H1 (cell line): ENCODE measurements around the gene PYURF. TPM values are rescaled to one million over a fixed set of nuclear protein-coding genes. Genes with fewer than 3 reads are reported as not detected.

Source experiments
- CTCF ChIA-PET: fragments of 300-600 bp; sonication (Branson Sonifier 250); formaldehyde crosslinking; loops from one replicate; lab custom pipeline; 2021; ENCODE audit not compliant: partially characterized antibody; lab: Charles Lee
- POLR2A ChIA-PET: fragments of 300-600 bp; sonication (Branson Sonifier 250); formaldehyde crosslinking; loops from one replicate; lab custom pipeline; 2021; ENCODE audit warnings: inconsistent platforms; ENCODE audit not compliant: partially characterized antibody; lab: Charles Lee
- DNase-seq, 2 experiments: peaks; one replicate each; pipeline versions ENCODE4 v3.0.0 to v3.0.0-alpha.2; 2010 to 2022; ENCODE audit warnings: low spot score in 2 of 2, low read depth in 1 of 2, mixed read lengths in 1 of 2
- FAIRE-seq: peaks from 2 replicates; lab custom pipeline; 2011; peaks lifted over from hg19 to GRCh38; lab: Jason Lieb, UNC
- H2AFZ ChIP-seq: 2 replicates; pipeline ENCODE4 v1.8.1; 2012; ENCODE audit warnings: low read length, inconsistent platforms
- H2AK5ac ChIP-seq: 2 replicates; pipeline ENCODE4 v1.6.1; 2013; ENCODE audit warnings: low read depth, low read length
- H2BK120ac ChIP-seq: replicated peaks from 2 replicates; pipeline ENCODE3; 2013; ENCODE audit warnings: low read depth, low read length, inconsistent platforms
- H2BK12ac ChIP-seq: 2 replicates; pipeline ENCODE4 v1.6.1; 2013; ENCODE audit warnings: low read depth, low read length
- H2BK15ac ChIP-seq: 2 replicates; pipeline ENCODE4 v1.6.1; 2013; ENCODE audit warnings: low read length
- H2BK20ac ChIP-seq: 2 replicates; pipeline ENCODE4 v1.6.1; 2013; ENCODE audit warnings: low read length
- H2BK5ac ChIP-seq: 2 replicates; pipeline ENCODE4 v1.6.1; 2013; ENCODE audit warnings: low read depth, low read length
- H3K14ac ChIP-seq: 2 replicates; pipeline ENCODE4 v1.6.1; 2013; ENCODE audit warnings: inconsistent platforms; ENCODE audit not compliant: insufficient read length
- H3K18ac ChIP-seq: 2 replicates; pipeline ENCODE4 v1.6.1; 2013; ENCODE audit warnings: low read length; ENCODE audit errors: extremely low read depth
- H3K23ac ChIP-seq: 2 replicates; pipeline ENCODE4 v1.6.1; 2013; ENCODE audit warnings: inconsistent platforms; ENCODE audit not compliant: insufficient read length
- H3K23me2 ChIP-seq: 2 replicates; pipeline ENCODE4 v1.6.1; 2013; ENCODE audit warnings: low read depth, low read length
- H3K27ac ChIP-seq: 2 replicates; pipeline ENCODE4 v1.6.1; 2011; ENCODE audit warnings: low read depth, low read length, inconsistent platforms
- H3K27me3 ChIP-seq, 4 experiments: replicated peaks in 1 of 4; 1 replicate in 1 of 4; 2 replicates in 3 of 4; pipeline versions ENCODE4 v1.6.1 to v1.8.1; 2011 to 2013; ENCODE audit warnings: low read length in 3 of 4, mild to moderate bottlenecking in 3 of 4, inconsistent platforms in 2 of 4, mixed read lengths in 2 of 4, moderate library complexity in 1 of 4; ENCODE audit not compliant: control insufficient read depth in 3 of 4, insufficient read depth in 3 of 4; ENCODE audit errors: extremely low read depth in 1 of 4
- H3K36me3 ChIP-seq, 4 experiments: 2 replicates each; pipeline versions ENCODE4 v1.6.1 to v1.8.1; 2011 to 2013; ENCODE audit warnings: mild to moderate bottlenecking in 4 of 4, low read length in 3 of 4, moderate library complexity in 2 of 4, control low read depth in 1 of 4, inconsistent platforms in 1 of 4; ENCODE audit not compliant: insufficient read depth in 4 of 4, control insufficient read depth in 2 of 4
- H3K4ac ChIP-seq: replicated peaks from 2 replicates; pipeline ENCODE3; 2013; ENCODE audit warnings: low read length, low read depth, mixed read lengths, inconsistent platforms; ENCODE audit not compliant: insufficient read length
- H3K4me1 ChIP-seq, 4 experiments: replicated peaks in 1 of 4; 1 replicate in 1 of 4; 2 replicates in 3 of 4; pipeline versions ENCODE4 v1.6.1 to v1.8.1; 2011 to 2013; ENCODE audit warnings: low read length in 3 of 4, inconsistent platforms in 2 of 4, mixed read lengths in 1 of 4; ENCODE audit not compliant: insufficient read depth in 4 of 4, control insufficient read depth in 3 of 4
- H3K4me2 ChIP-seq, 2 experiments: 2 replicates each; pipeline versions ENCODE4 v1.6.1 to v1.8.1; 2011 to 2013; ENCODE audit warnings: low read depth in 2 of 2, low read length in 2 of 2, control low read depth in 1 of 2, inconsistent platforms in 1 of 2, mild to moderate bottlenecking in 1 of 2; ENCODE audit not compliant: insufficient read depth in 1 of 2
- H3K4me3 ChIP-seq, 4 experiments: fragments of 200-600, 300-600 bp in 1 of 4; sonication (generic), shearing (Covaris generic), sonication (Bioruptor Twin) in 1 of 4; 2 replicates each; pipeline versions ENCODE4 v1.5.1 to v1.8.1; 2011 to 2016; ENCODE audit warnings: low read length in 4 of 4, low read depth in 3 of 4, control low read depth in 2 of 4, inconsistent platforms in 2 of 4, mild to moderate bottlenecking in 2 of 4, mixed read lengths in 1 of 4, moderate library complexity in 1 of 4; ENCODE audit not compliant: insufficient read depth in 2 of 4; ENCODE audit errors: extremely low read depth in 1 of 4
- H3K56ac ChIP-seq: replicated peaks from 2 replicates; pipeline ENCODE3; 2013; ENCODE audit warnings: low read depth, mild to moderate bottlenecking, mixed read lengths, low read length, inconsistent platforms; ENCODE audit not compliant: insufficient read length
- H3K79me1 ChIP-seq: 2 replicates; pipeline ENCODE4 v1.6.1; 2013; ENCODE audit warnings: low read depth, low read length, control low read depth
- H3K79me2 ChIP-seq, 2 experiments: 2 replicates each; pipeline versions ENCODE4 v1.6.1 to v1.8.1; 2012 to 2013; ENCODE audit warnings: low read length in 2 of 2, mild to moderate bottlenecking in 2 of 2, inconsistent platforms in 1 of 2; ENCODE audit not compliant: insufficient read depth in 2 of 2, control insufficient read depth in 1 of 2
- H3K9ac ChIP-seq, 4 experiments: replicated peaks in 1 of 4; 1 replicate in 1 of 4; 2 replicates in 3 of 4; pipeline versions ENCODE4 v1.6.1 to v1.8.1; 2011 to 2013; ENCODE audit warnings: low read depth in 3 of 4, low read length in 3 of 4, control low read depth in 2 of 4, mild to moderate bottlenecking in 2 of 4, moderate library complexity in 2 of 4, inconsistent platforms in 1 of 4; ENCODE audit errors: extremely low read depth in 1 of 4
- H3K9me3 ChIP-seq, 2 experiments: 2 replicates each; pipeline versions ENCODE4 v1.6.1 to v1.8.1; 2012 to 2013; ENCODE audit warnings: mild to moderate bottlenecking in 2 of 2, moderate library complexity in 2 of 2, control low read depth in 1 of 2, inconsistent platforms in 1 of 2, low read depth in 1 of 2, low read length in 1 of 2, mixed read lengths in 1 of 2; ENCODE audit not compliant: insufficient read depth in 2 of 2
- H4K20me1 ChIP-seq, 2 experiments: replicated peaks in 1 of 2; 2 replicates each; pipeline versions ENCODE3 to v1.8.1; 2011 to 2013; ENCODE audit warnings: inconsistent platforms in 2 of 2, low read length in 2 of 2, mild to moderate bottlenecking in 1 of 2; ENCODE audit not compliant: insufficient read depth in 2 of 2, control insufficient read depth in 1 of 2
- H4K5ac ChIP-seq: 2 replicates; pipeline ENCODE4 v1.6.1; 2013; ENCODE audit warnings: low read length, low read depth, mixed read lengths, inconsistent platforms; ENCODE audit not compliant: insufficient read length
- H4K8ac ChIP-seq: 2 replicates; pipeline ENCODE4 v1.8.0; 2013; ENCODE audit warnings: mild to moderate bottlenecking, moderate library complexity, low read length, inconsistent platforms; ENCODE audit not compliant: insufficient read depth; ENCODE audit errors: extremely low read depth
- H4K91ac ChIP-seq: replicated peaks from 2 replicates; pipeline ENCODE3; 2013; ENCODE audit warnings: low read length, mixed read lengths, inconsistent platforms; ENCODE audit not compliant: insufficient read length
- BACH1 ChIP-seq: IDR thresholded peaks from 2 replicates; pipeline ENCODE4 v1.6.1; 2012; ENCODE audit warnings: low read length, improper control_type of control experiment
- BRCA1 ChIP-seq: IDR thresholded peaks from 2 replicates; pipeline ENCODE4 v1.6.1; 2012; ENCODE audit warnings: low read depth, low read length, improper control_type of control experiment
- CBX8 ChIP-seq: fragments of 300-800, 300-1000 bp; sonication (generic); IDR thresholded peaks from 2 replicates; pipeline ENCODE4 v1.7.1; 2016; ENCODE audit warnings: low read depth, low read length, borderline replicate concordance
- CEBPB ChIP-seq: IDR thresholded peaks from 2 replicates; pipeline ENCODE4 v1.6.1; 2012; ENCODE audit warnings: low read depth, low read length
- CHD1 ChIP-seq: IDR thresholded peaks from 2 replicates; pipeline ENCODE4 v1.6.1; 2012; ENCODE audit warnings: low read depth, low read length, improper control_type of control experiment
- CTBP2 ChIP-seq: IDR thresholded peaks from 2 replicates; pipeline ENCODE4 v1.7.0; 2011; ENCODE audit warnings: borderline replicate concordance, mild to moderate bottlenecking, moderate library complexity, mixed read lengths, low read length; ENCODE audit not compliant: insufficient read depth, insufficient read length
- FOSL1 ChIP-seq: IDR thresholded peaks from 2 replicates; pipeline ENCODE4 v1.6.1; 2011; ENCODE audit warnings: mild to moderate bottlenecking, low read depth, low read length, moderate library complexity; ENCODE audit not compliant: insufficient read depth
- JUND ChIP-seq: IDR thresholded peaks from 2 replicates; pipeline ENCODE4 v1.6.1; 2011; ENCODE audit warnings: mild to moderate bottlenecking, improper control_type of control experiment, low read length
- KDM4A ChIP-seq: IDR thresholded peaks from one replicate; pipeline ENCODE4 v1.7.1; 2012; ENCODE audit warnings: low read depth, mild to moderate bottlenecking, moderate library complexity, low read length, inconsistent platforms; ENCODE audit not compliant: severe bottlenecking
- MAFK ChIP-seq: IDR thresholded peaks from 2 replicates; pipeline ENCODE4 v1.6.1; 2012; ENCODE audit warnings: low read depth, mild to moderate bottlenecking, improper control_type of control experiment, low read length
- POU5F1 ChIP-seq: IDR thresholded peaks from 2 replicates; pipeline ENCODE4 v1.6.1; 2011; ENCODE audit warnings: low read depth, mild to moderate bottlenecking, low read length, moderate library complexity
- RFX5 ChIP-seq: IDR thresholded peaks from 2 replicates; pipeline ENCODE4 v1.6.1; 2011; ENCODE audit warnings: low read depth, low read length, improper control_type of control experiment, borderline replicate concordance
- RXRA ChIP-seq: IDR thresholded peaks from 2 replicates; pipeline ENCODE4 v1.6.1; 2011; ENCODE audit warnings: low read depth, mild to moderate bottlenecking, low read length, moderate library complexity; ENCODE audit not compliant: insufficient read depth
- TAF7 ChIP-seq: optimal IDR thresholded peaks from 2 replicates; pipeline ENCODE3; 2011; ENCODE audit warnings: low read depth, mild to moderate bottlenecking, inconsistent platforms, low read length, moderate library complexity, borderline replicate concordance
- TEAD4 ChIP-seq: IDR thresholded peaks from 2 replicates; pipeline ENCODE4 v1.6.1; 2012; ENCODE audit warnings: low read depth, low read length, inconsistent platforms, mixed read lengths
- WGBS, 2 experiments: shearing (Covaris generic) in 1 of 2; methylation state at CpG; one replicate each; pipeline versions ENCODE4 v1.1.6 to v1.1.7; 2013 to 2015; ENCODE audit warnings: low lambda C conversion rate in 2 of 2, mixed read lengths in 2 of 2, inconsistent platforms in 1 of 2, low coverage in 1 of 2, missing lambda C conversion rate in 1 of 2; ENCODE audit not compliant: insufficient replicate concordance in 2 of 2, insufficient coverage in 1 of 2, insufficient read length in 1 of 2; ENCODE audit errors: extremely low coverage in 1 of 2, missing lambda C conversion rate in 1 of 2; 5-methylcytosine and 5-hydroxymethylcytosine counted together
- polyA plus RNA-seq, 7 experiments: library from polyadenylated mRNA; depleted of rRNA in 3 of 7; stranded (reverse) in 5 of 7; unstranded in 2 of 7; fragments of >200 nt in 5 of 7; fragments of 200-250 nt in 2 of 7; gene quantifications; 1 replicate in 5 of 7; 2 replicates in 1 of 7; 4 replicates in 1 of 7; pipeline versions ENCODE4 v1.2.1 to v1.2.3, GENCODE V29; 2011 to 2013; ENCODE audit warnings: missing spikeins in 2 of 7, mixed read lengths in 2 of 7
- total RNA-seq: library from RNA; stranded (reverse); fragmentation: NEBNext Ultra II Directional; extraction: Animal tissue kit (Norgen Biotek cat#: 25700); gene quantifications from 2 replicates; pipeline ENCODE4 v1.2.1, GENCODE V29; 2021

PYURF gene
- total and polyA plus RNA-seq, 2 of the 8 experiments (the other 6 are each of a cell fraction or from before 2014, with no cell fraction given), result 31.6 to 44.8 TPM

GRCh38 chr4:88497859-88498409, 25.6 kb downstream of the PYURF start:
- Histone ChIP-seq H2AFZ (no peak overlapping the region), H3K27ac (no peak overlapping the region), H3K4me2 (no peak overlapping the region), H2AK5ac (no peak overlapping the region), H2BK120ac (no peak overlapping the region), H3K23ac (no peak overlapping the region), H3K27me3 (no peaks in the 10 kb centered on the region), H3K79me1 (no peaks in the 10 kb centered on the region), H3K18ac (no peak overlapping the region), H3K14ac (no peak overlapping the region), H4K5ac (no peak overlapping the region), H3K23me2 (no peaks in the 10 kb centered on the region), H4K91ac (no peak overlapping the region), H4K20me1 (no peaks in the 10 kb centered on the region), H3K9me3 (no peaks in the 10 kb centered on the region), H2BK20ac (no peak overlapping the region), H4K8ac (no peak overlapping the region), H2BK15ac (no peak overlapping the region), H3K4me3 (no peak overlapping the region), H3K79me2 (no peaks in the 10 kb centered on the region), H3K4ac (no peak overlapping the region), H3K56ac (no peak overlapping the region), H2BK12ac (no peak overlapping the region), H3K4me1 (no peaks in the 10 kb centered on the region), H2BK5ac (no peak overlapping the region), H3K9ac (no peak overlapping the region), H3K36me3 (0 out of 8 replicates have a peak, but pooled peaks cover 0 to 2% (median 0%) of the 10 kb centered on the region in 4 experiments)
- 92% methylated on average over 2 of the region's 2 CpGs; no CpG with 5 or more reads in 1 of the 2 experiments for WGBS, 2 experiments
- ChIA-PET CTCF (no interaction called here), POLR2A (no interaction called here)
- FAIRE-seq, result no peak
- DNase-seq, result no peak
- TF ChIP-seq TEAD4, result no peak
- no peak for TF ChIP-seq JUND
- TF ChIP-seq CBX8, result no peak
- no peak for TF ChIP-seq FOSL1
- TF ChIP-seq RFX5, result no peak
- TF ChIP-seq CEBPB, result no peak
- TF ChIP-seq KDM4A, result no peak
- TF ChIP-seq BACH1, result no peak
- TF ChIP-seq CHD1, result no peak
- TF ChIP-seq POU5F1, result no peak
- TF ChIP-seq BRCA1, result no peak
- TF ChIP-seq CTBP2, result no peak
- no peak for TF ChIP-seq RXRA
- TF ChIP-seq MAFK, result no peak
- no peak for TF ChIP-seq TAF7
